HG03175 (cell line): ENCODE data around the gene PQBP1.

Experiments used
- ATAC-seq: cut with Tn5 transposase; IDR thresholded peaks from one replicate; pipeline ENCODE4 v1.9.1; 2021; ENCODE audit warnings: mild to moderate bottlenecking, moderate library complexity; ENCODE audit not compliant: unreplicated experiment

The PQBP1 gene

GRCh38 chrX:48901069-48901468 lies 3.3 kb downstream of the PQBP1 start:
- no peak for ATAC-seq

GRCh38 chrX:48902135-48902534 lies 4.4 kb downstream of the PQBP1 start:
- ATAC-seq = no peak

- no peak for ATAC-seq
Observed at GRCh38 chrX:48902776-48903175, 5.0 kb downstream of the PQBP1 start.

GRCh38 chrX:48903290-48903689 lies 5.6 kb downstream of the PQBP1 start:
- ATAC-seq = no peak

GRCh38 chrX:48904180-48904579 lies 6.5 kb downstream of the PQBP1 start:
- no peak for ATAC-seq

- ATAC-seq = no peak
Observed at GRCh38 chrX:48904626-48905025, 6.9 kb downstream of the PQBP1 start.

GRCh38 chrX:48905090-48905790 lies 7.5 kb downstream of the PQBP1 start:
- no peak for ATAC-seq

GRCh38 chrX:48908600-48908999 lies 10.9 kb downstream of the PQBP1 start:
- ATAC-seq = no peak

GRCh38 chrX:48909703-48910294 lies 12.1 kb downstream of the PQBP1 start:
- no peak for ATAC-seq

GRCh38 chrX:48910926-48911411 lies 13.2 kb downstream of the PQBP1 start:
- ATAC-seq = no peak

- ATAC-seq = peak; percentile 80
Observed at GRCh38 chrX:48911412-48912182, 13.9 kb downstream of the PQBP1 start, which contains the start of gene SLC35A2. SLC35A2 (minus strand) TSS chrX:48911646; CDS start chrX:48911636, 10 bp downstream.

GRCh38 chrX:48913605-48914366 lies 16.1 kb downstream of the PQBP1 start:
- no peak for ATAC-seq

GRCh38 chrX:48914593-48915493 lies 17.1 kb downstream of the PQBP1 start:
- ATAC-seq = no peak

GRCh38 chrX:48917139-48918001 lies 19.6 kb downstream of the PQBP1 start:
- ATAC-seq = peak; percentile 55

- no peak for ATAC-seq
Observed at GRCh38 chrX:48918301-48918642, 20.5 kb downstream of the PQBP1 start.

GRCh38 chrX:48918643-48919340 lies 21.1 kb downstream of the PQBP1 start, which contains the start of gene PIM2:
PIM2 (minus strand) TSS chrX:48919024; CDS start chrX:48918834, 190 bp downstream.
- peak; percentile 70 for ATAC-seq

GRCh38 chrX:48919360-48919841 lies 21.7 kb downstream of the PQBP1 start:
- no peak for ATAC-seq
